NCI-H1417 treated with DMSO at 0.1 percent for 48 hours (cell line): Measurements from ENCODE around the gene SNTB2.

Experiments
- DNase-seq: peaks from one replicate; lab custom pipeline; 2025; lab: John Stamatoyannopoulos, UW

The SNTB2 gene

GRCh38 chr16:69340095-69340644 lies 153.2 kb downstream of the SNTB2 start:
- no peak for DNase-seq

DNA sequence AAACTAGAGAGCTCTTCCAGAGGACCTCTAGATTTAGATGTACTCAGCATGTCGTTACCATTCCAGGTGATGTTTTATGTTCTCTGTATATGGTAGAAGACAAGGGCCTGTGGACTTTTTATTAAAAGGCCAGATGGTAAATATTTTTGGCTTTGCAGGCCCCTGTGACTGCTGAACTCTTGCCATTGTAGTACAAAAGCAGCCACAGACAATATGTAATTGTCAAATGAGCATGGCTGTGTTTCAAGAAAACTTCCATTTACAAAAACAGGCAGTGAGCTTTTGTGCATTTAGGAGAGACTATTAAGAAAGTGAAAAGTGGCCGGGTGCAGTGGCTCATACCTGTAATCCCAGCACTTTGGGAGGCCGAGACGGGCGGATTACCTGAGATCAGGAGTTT lies 157.2 kb downstream of the SNTB2 start:
- DNase-seq: no peak

GRCh38 chr16:69345923-69346322 lies 159.0 kb downstream of the SNTB2 start:
- no peak for DNase-seq

DNA sequence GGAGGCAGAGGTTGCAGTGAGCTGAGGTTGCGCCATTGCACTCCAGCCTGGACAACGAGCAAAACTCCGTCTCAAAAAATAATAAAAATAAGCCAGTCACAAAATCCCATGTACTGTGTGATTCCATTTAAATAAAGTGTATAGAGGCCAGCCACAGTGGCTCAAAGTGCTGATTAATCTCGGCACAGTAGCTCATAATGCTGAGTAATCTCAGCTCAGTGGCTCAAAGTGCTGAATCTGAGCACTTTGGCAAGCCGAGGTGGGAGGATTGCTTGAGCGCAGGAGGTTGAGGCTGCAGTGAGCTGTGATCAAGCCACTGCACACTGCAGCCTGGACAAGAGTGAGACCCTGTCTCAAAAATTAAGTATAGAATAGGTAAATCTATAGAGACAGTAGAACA lies 159.7 kb downstream of the SNTB2 start:
- no peak for DNase-seq

GRCh38 chr16:69348222-69348621 lies 161.3 kb downstream of the SNTB2 start:
- no peak for DNase-seq

DNA sequence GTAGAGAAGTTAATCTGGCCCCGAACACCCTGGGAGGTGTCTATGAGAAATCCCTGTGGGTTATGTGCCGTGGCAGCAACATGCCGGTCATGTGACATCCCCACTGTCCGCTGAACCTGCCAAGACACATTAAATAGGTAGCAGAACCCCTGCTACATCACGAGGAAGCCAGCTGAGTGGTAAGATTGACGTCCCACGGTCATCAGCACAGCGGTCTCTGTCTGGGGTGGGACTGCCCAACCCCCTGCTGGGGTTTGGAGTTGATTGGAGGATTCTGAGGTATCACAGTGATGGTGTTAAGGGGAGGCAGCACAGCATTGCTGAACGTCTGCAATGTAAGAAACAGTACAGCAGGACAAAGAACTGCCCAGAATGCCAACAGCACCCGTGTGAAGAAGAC lies 162.6 kb downstream of the SNTB2 start:
- no peak for DNase-seq

DNA sequence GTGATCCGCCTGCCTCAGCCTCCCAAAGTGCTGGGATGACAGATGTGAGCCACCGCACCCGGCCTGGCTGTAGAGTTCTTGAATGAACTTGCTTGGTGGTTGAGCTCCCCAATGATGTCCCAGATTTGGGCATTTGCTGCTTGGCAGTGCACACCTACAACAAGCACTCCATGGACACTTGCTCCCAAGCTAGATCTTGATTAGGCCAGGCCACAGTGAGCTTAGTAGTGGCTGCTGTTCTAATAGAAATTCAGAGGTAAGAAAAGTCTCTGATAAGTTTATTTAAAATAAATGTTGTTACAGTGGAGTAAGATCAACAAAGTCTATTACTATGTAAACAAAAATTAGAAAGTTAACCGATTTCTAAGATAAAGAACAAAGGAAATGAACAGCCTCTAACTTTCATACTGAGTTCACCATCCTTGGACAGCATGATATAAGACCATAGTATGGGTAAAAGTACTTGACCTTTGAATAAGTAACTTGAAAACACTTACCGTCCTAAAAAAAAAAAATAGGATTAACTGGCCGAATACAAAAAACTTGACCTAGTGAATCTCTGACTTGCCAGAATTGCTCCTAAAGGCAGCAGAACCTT lies 163.7 kb downstream of the SNTB2 start:
- DNase-seq: no peak

DNA sequence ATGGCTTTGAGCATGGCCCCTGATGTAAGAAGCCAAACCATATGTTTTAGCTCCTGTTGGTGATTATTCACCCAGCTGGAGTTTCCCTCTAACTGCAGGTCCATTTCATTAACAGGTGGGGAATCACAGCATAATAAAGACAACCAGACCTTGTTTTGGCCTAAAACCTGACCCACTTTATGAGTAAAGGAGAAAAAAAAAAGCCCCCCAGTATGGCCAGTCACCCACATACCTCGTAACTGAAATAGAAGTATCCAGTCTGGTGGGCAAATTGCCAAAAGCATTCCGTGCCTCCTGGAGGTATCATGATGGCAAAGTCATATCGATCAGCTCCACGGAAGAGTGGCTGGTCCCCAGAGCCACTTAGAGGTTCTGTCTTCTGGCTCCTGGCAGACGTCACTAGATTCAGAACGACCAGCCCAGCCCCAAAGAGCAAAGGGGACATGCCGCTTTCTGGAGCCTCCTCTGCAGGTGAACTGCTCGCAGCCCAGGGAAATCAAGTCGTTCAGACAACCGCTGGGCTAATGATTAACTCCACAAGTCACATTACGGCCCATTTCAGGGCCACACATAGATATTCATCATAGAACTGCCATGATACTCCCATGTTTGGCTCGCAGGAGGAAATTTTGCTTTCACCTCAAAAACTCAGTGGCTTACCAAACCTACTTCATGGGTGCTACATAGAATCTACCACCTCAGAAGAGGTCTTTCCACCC lies 164.5 kb downstream of the SNTB2 start, which contains the start of gene TMED6:
Gene TMED6, minus strand, starts transcription at position 478 of the 719 bp plus-strand sequence. Its CDS starts 33 bp downstream, at position 445.
- DNase-seq: no peak
